SK-N-SH treated with all-trans-retinoic acid at 6 μM for 48 hours (cell line): ENCODE results near the gene SGIP1.

Experiments used
- ARNTL ChIP-seq: fragments of 450-650 bp; formaldehyde crosslinking; IDR thresholded peaks from 2 replicates; pipeline ENCODE4 v1.5.0; 2020; ENCODE audit warnings: low read depth, mild to moderate bottlenecking, moderate library complexity, borderline replicate concordance
- POU6F1 ChIP-seq: fragments of 250-450 bp; sonication (Bioruptor Pico); IDR thresholded peaks from 2 replicates; pipeline ENCODE4 v1.8.0; 2021; ENCODE audit warnings: low read depth, mild to moderate bottlenecking, moderate library complexity, borderline replicate concordance
- RARB ChIP-seq: fragments of 250-450 bp; sonication (Bioruptor Pico); IDR thresholded peaks from 2 replicates; pipeline ENCODE4 v1.8.0; 2021; ENCODE audit warnings: mild to moderate bottlenecking, moderate library complexity
- ZFP30 ChIP-seq: fragments of 450-650 bp; formaldehyde crosslinking; IDR thresholded peaks from 2 replicates; pipeline ENCODE4 v1.5.0; 2022; ENCODE audit warnings: mild to moderate bottlenecking, moderate library complexity

DNA sequence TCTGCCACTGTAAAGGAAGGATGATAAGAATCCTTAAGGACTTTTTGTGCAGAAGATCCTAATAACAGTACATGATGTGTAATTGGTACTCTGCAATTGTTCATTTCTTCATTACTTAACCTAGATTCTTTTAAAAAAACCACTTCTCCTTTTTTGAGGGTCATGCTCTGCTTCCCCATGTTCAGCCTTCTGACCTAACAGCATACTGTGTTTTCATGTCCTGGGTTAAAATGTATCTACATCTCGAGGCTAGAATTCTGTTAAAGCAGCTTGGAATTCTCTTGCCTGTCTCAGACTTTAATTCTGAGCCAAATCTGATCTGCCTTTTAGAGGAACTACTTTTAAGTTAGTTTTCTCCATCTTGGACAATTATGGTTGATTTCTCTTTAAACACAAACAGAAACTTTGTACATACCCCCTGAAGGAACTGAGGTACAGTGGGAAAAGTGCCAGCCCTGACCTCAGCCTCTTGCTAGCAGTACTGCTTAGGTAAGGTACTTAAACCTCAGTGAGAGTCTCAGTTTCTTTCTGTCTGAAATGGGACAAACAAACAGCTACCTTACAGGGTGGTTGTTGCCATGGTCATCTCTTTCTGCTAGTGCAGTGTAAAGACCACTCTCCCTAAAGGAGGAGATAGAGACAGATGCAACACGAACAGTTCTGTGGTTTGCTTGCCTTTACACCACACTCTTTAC lies 115.1 kb downstream of the SGIP1 start:
- TF ChIP-seq RARB (CRISPR knock-in tag): no peak
- TF ChIP-seq ZFP30 (CRISPR knock-in tag): no peak
- no peak for TF ChIP-seq ARNTL (CRISPR knock-in tag)
- no peak for TF ChIP-seq POU6F1
